ENCODE results near the gene ATG9B. TPM values are rescaled to one million over a fixed set of nuclear protein-coding genes. Genes with fewer than 3 reads are reported as not detected.

ATG9B gene
- total RNA-seq, 2 experiments from 2014 or later: 3.5 to 4.6 TPM

DNA sequence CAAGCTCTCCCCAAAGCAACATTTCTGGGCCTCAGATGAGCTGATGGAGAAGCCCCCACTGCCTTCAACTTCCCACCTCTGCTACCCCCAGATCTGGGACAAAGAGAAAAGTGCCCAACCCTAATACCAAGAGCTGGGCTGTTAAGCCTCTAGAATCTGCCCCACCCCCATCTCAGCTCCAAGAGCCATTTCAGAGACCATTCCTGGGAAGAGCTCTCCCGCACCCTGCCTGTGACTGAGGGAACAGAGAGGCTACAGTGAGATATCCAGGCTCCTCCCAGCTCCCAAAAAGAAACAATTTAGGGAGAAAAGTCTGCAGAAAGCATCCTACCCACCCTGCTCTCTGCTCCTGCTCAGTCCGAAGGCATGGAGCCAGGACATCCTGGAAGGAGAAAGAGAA is 43.6 kb downstream of the ATG9B start:
- Mint-ChIP-seq H3K4me1 (ENCODE audit: low read depth) (peaks cover 15% of the 10 kb centered on the region), H3K27me3 (peaks cover 29% of the 10 kb centered on the region), H3K4me3 (no peak overlapping the region), H3K27ac (no peak overlapping the region), H3K9me3 (no peaks in the 10 kb centered on the region), H3K36me3 (no peaks in the 10 kb centered on the region)
- ChIA-PET CTCF (interaction anchor here (0.9 to 3.0 kb wide), 5 partner anchors 11 to 143 kb away, joined by 3 to 15 read pairs (median 4); partner anchors contain the start of gene NOS3), POLR2A (no interaction called here)
- intact Hi-C loops (cut with micrococcal nuclease): no loop called here
- DNase-seq: no peak

GRCh38 chr7:150979713-150980390 is 44.4 kb downstream of the ATG9B start:
- Mint-ChIP-seq H3K27ac (no peak overlapping the region), H3K27me3 (peaks cover 33% of the 10 kb centered on the region), H3K4me1 (ENCODE audit: low read depth) (peaks cover 19% of the 10 kb centered on the region), H3K4me3 (no peak overlapping the region), H3K9me3 (no peaks in the 10 kb centered on the region), H3K36me3 (no peaks in the 10 kb centered on the region)
- DNase-seq: no peak
- intact Hi-C loops (cut with micrococcal nuclease): loop anchor here (5.0 kb wide), 1 partner anchor 32 kb away; no protein-coding TSS in a partner anchor
- CTCF ChIA-PET: interaction anchor here (1.0 to 3.0 kb wide), 6 partner anchors 9 to 81 kb away, joined by 3 to 15 read pairs (median 4); partner anchors contain the start of gene NOS3
- POLR2A ChIA-PET: no interaction called here

DNA sequence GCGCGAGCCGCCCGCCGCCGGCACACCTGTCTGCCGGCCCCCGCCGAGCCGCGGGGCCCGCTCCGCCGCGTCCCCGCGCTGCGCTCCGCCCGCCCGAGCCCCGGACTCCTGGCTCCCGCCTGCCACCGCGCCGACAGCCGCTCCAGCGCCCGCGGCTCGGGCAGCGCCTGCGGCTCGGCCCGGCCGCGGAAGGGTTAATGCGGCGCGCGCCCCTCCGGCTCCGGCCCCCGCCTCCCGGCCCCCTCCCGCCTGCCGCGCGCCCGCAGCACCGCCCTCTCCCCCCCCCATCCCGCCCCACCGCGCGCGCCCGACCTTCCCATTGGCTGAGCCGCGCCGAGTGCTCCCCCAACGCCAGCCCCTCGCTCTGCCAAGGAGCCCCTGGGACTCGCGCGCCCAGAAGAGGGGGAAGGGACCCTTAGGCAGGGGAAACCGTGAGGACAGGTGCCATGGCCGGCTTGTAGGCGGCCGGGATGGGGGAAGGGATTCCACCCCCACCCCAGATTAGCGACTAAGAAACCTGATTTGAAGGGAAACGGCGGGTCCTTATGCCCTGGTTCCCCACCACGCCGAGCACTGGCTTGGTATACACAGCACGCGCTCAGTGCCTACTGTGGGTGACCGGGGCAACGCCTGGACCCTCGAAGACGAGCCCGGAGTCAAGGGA is 46.0 kb downstream of the ATG9B start, which contains the start of gene KCNH2:
TSS of gene KCNH2 (minus strand) at position 196 of the 664 bp plus-strand sequence. CDS start 408 bp downstream, outside the sequence.
- Mint-ChIP-seq H3K9me3 (no peaks in the 10 kb centered on the region), H3K4me3 (peak within 1 kb of the TSS; percentile 66), H3K27me3 (peaks cover 32% of the 10 kb centered on the region), H3K4me1 (ENCODE audit: low read depth) (peaks cover 23% of the 10 kb centered on the region), H3K27ac (no peak within 1 kb of the TSS), H3K36me3 (no peaks in the 10 kb centered on the region)
- POLR2A ChIA-PET: no interaction called here
- DNase-seq: no peak
- CTCF ChIA-PET: interaction anchor here (1.4 to 3.0 kb wide), 4 partner anchors 11 to 80 kb away, joined by 4 to 15 read pairs (median 10); no protein-coding TSS in a partner anchor
- intact Hi-C loops (cut with micrococcal nuclease): loop anchor here (5.0 kb wide), 1 partner anchor 34 kb away; no protein-coding TSS in a partner anchor

DNA sequence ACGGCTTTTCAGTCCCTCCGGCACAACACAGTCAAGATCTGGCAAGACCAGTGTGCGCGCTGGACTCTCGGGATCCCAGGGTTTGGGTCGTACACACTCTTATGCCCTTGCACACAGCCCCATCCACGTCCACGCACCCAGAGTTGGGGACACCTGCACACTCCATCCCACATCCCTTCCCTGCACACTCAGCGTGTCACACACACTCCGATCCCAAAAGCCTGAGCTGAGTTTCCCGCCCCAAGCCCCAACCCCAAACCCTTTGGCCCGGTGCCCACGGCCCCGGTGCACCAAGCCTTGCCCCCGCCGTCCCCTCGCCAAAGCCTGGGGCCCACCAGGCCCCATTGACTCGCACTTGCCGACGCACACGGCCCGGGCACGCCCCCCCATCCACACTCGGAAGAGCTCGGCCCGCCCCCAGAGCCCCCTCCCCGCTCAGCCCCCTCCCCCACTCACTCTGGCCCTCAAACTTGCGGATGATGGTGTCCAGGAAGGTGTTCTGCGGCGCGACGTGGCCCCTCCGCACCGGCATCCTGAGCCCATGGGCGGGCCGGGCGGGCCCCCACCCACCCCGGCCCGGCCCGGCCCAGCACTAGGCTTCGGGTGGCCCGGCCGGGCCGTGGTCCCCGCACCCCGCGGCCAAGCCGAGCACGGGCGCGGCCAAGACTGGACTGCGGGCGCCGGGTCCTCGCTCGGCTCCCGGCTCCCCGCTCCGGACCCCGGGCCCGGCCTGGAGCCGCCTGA is 46.7 kb downstream of the ATG9B start:
- H3K9me3 Mint-ChIP-seq: no peaks in the 10 kb centered on the region
- H3K4me3 Mint-ChIP-seq: peak overlapping the region; percentile 66
- peaks cover 23% of the 10 kb centered on the region for H3K4me1 Mint-ChIP-seq (ENCODE audit: low read depth)
- POLR2A ChIA-PET: no interaction called here
- peaks cover 29% of the 10 kb centered on the region for H3K27me3 Mint-ChIP-seq
- no peak overlapping the region for H3K27ac Mint-ChIP-seq
- H3K36me3 Mint-ChIP-seq: no peaks in the 10 kb centered on the region
- intact Hi-C loops (cut with micrococcal nuclease): loop anchor here (5.0 kb wide), 1 partner anchor 35 kb away; no protein-coding TSS in a partner anchor
- no peak for DNase-seq
- CTCF ChIA-PET: interaction anchor here (1.6 to 3.4 kb wide), 2 partner anchors 7 to 15 kb away, joined by 8 to 27 read pairs; no protein-coding TSS in a partner anchor

DNA sequence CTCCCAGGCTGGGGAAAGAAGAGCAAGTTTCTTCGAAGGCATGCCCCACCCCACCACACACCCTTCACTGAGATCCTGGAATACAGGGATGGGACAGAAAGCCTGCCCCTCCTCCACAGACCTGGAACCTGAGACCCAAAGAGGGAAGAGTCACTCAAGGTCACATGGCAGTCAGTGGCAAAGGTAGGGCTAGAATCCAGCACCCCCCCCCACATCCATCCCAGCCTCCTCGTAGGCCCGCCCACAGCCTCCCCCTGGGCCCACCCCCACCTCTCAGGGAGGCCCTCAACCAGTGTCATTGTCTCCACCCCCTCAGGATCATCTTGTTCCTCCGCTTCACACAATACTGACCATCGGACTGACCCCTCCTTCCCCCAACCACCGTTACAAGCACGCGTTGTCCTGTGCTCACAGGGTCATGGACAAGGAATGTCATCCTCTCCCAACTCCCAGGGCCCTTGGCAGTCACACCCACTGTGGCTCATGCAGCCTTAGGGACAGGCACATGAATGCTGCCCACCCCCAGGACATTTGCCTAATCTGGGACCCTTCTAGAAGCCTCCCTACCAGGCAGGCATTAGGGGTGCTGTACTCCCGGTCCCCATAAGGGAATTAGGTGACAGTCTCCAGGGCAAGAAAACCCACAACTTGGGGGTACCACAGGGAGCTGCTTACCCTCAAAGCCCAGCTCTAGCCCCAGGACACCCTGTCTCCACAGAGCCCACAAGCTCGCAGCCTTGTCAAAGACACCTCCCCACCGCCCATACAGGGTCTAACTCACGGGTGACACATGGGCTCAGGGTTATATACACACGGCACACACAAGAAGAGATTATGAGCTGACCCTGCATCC is 47.5 kb downstream of the ATG9B start:
- DNase-seq: no peak
- Mint-ChIP-seq H3K36me3 (no peaks in the 10 kb centered on the region), H3K27me3 (peaks cover 29% of the 10 kb centered on the region), H3K9me3 (no peaks in the 10 kb centered on the region), H3K4me1 (ENCODE audit: low read depth) (peaks cover 23% of the 10 kb centered on the region), H3K27ac (no peak overlapping the region), H3K4me3 (peak overlapping the region; percentile 66)
- POLR2A ChIA-PET: no interaction called here
- CTCF ChIA-PET: interaction anchor here (1.6 to 3.4 kb wide), 2 partner anchors 8 to 14 kb away, joined by 8 to 27 read pairs; no protein-coding TSS in a partner anchor
- intact Hi-C loops (cut with micrococcal nuclease): loop anchor here (5.0 kb wide), 1 partner anchor 36 kb away; no protein-coding TSS in a partner anchor

DNA sequence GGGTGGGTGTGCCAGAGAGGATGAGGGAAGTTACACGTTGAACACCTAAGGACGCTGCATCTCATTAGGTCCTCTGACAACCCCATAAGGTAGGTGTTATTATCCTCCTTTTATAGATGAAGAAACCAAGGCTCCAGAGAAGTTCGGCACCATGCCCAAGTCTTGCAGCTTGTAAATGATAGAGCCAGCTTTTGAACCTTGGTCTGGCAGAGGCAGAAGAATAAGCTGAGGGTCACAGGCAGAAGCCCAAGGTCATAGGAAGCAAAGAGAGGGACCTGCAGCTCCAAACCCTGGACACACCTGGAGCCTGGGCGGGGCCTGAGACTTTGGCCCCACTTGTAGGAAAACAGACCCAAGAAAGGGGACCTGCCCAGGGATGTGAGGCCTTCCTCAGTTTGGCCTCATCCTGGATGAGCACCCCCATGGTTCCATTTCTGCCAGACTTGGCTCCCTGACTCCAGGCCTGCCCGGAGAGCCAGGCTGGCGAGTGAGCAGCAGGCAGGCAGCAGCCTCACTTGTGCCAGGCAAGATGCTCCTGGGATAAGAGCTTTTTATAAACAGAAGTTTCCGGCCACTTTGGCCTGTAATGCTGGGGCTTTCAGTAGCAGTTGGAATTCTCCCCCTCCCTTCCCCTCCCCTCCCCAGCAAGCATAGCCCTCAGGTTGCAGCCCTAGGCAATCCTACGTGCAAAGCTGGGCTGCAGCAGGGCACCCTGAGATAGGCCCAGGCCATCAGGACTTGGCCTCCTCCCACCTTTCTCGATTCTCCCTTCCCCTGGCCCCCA is 48.6 kb downstream of the ATG9B start:
- ChIA-PET CTCF (interaction anchor here (0.8 to 3.4 kb wide), 6 partner anchors 9 to 45 kb away, joined by 3 to 27 read pairs (median 4); no protein-coding TSS in a partner anchor), POLR2A (no interaction called here)
- intact Hi-C loops (cut with micrococcal nuclease): loop anchor here (5.0 kb wide), 1 partner anchor 37 kb away; no protein-coding TSS in a partner anchor
- DNase-seq: no peak
- H3K36me3 Mint-ChIP-seq: no peaks in the 10 kb centered on the region
- no peak overlapping the region for H3K27ac Mint-ChIP-seq
- H3K9me3 Mint-ChIP-seq: no peaks in the 10 kb centered on the region
- H3K4me1 Mint-ChIP-seq (ENCODE audit: low read depth): peaks cover 23% of the 10 kb centered on the region
- H3K27me3 Mint-ChIP-seq: peaks cover 24% of the 10 kb centered on the region
- H3K4me3 Mint-ChIP-seq: peak overlapping the region; percentile 65

DNA sequence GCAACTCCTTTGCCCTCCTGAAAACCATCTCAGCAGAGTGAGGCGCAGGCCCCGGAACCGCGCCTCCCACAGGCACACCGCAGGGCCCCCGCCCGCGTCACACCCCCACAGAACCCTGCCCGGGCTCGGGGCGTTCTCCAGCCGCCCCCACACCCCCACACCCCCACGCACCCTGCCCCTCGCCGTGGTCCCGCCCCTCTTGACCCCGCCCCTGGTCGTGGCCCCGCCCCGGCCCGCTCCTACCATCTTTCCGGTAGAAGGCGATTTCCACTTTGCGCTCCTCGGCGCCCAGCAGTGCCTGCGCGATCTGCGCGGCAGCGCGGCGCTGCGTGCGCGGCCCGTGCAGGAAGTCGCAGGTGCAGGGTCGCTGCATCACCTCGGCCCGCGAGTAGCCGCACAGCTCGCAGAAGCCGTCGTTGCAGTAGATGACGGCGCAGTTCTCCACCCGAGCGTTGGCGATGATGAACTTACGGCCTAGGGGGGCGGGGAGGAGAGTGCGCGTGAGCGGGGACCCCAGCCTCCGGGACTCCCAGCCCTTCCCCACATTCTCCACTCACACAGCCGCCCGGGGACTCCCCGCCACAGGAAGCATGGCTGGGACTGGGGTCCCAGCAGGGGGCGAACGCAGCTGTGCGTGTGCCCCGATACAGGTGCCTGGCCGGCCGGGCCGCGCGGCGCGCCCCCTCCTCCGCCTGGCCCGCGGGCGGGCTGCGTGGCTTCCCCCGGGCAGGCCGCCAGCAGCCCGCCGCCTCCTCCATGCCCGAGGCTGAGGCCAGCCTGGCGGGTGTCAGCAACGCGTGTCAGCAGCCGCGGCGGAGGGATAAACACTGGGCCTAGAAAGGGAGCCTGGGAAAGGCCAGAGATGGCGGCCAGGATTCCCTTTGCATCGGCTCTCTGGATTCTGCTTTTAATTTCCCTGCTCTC is 49.6 kb downstream of the ATG9B start:
- no peaks in the 10 kb centered on the region for H3K9me3 Mint-ChIP-seq
- H3K36me3 Mint-ChIP-seq: no peaks in the 10 kb centered on the region
- peak overlapping the region; percentile 77 for H3K27ac Mint-ChIP-seq
- ChIA-PET CTCF (interaction anchor here (1.0 to 3.4 kb wide), 6 partner anchors 9 to 99 kb away, joined by 3 to 27 read pairs (median 4); no protein-coding TSS in a partner anchor), POLR2A (no interaction called here)
- H3K27me3 Mint-ChIP-seq: peaks cover 21% of the 10 kb centered on the region
- H3K4me3 Mint-ChIP-seq: peak overlapping the region; percentile 83
- peak; percentile 83 for DNase-seq
- intact Hi-C loops (cut with micrococcal nuclease): loop anchor here (5.0 kb wide), 1 partner anchor 38 kb away; no protein-coding TSS in a partner anchor
- peaks cover 23% of the 10 kb centered on the region for H3K4me1 Mint-ChIP-seq (ENCODE audit: low read depth)

GRCh38 chr7:150973571-150974451 is 50.5 kb downstream of the ATG9B start:
- peaks cover 18% of the 10 kb centered on the region for H3K27me3 Mint-ChIP-seq
- POLR2A ChIA-PET: no interaction called here
- H3K27ac Mint-ChIP-seq: no peak overlapping the region
- peak; percentile 23 for DNase-seq
- CTCF ChIA-PET: interaction anchor here (0.9 to 3.4 kb wide), 7 partner anchors 10 to 98 kb away, joined by 3 to 27 read pairs (median 4); no protein-coding TSS in a partner anchor
- no peaks in the 10 kb centered on the region for H3K36me3 Mint-ChIP-seq
- H3K4me3 Mint-ChIP-seq: peak overlapping the region; percentile 83
- no peaks in the 10 kb centered on the region for H3K9me3 Mint-ChIP-seq
- intact Hi-C loops (cut with micrococcal nuclease): no loop called here
- peaks cover 22% of the 10 kb centered on the region for H3K4me1 Mint-ChIP-seq (ENCODE audit: low read depth)

DNA sequence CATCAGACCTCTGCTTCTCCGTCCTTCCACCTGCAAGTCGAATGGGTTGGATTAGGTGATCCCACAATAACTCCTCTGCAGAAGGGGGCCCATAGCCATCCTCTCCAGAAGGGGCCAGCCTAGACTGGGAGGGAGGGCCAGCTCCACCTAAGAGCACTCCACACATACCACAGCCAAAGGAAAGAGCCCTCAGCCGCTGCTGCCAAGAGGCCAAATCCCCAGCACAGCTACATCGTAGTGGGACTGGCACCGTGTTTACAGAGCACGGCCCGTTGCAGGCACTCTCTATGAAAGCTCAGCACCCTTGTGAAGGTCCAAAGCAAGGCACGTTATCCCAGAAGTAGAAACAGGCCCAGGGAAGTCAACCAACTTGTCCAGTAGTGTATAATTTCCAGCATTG is 51.6 kb downstream of the ATG9B start:
- Mint-ChIP-seq H3K9me3 (no peaks in the 10 kb centered on the region), H3K27ac (no peak overlapping the region), H3K4me3 (no peak overlapping the region), H3K36me3 (no peaks in the 10 kb centered on the region), H3K27me3 (peaks cover 15% of the 10 kb centered on the region), H3K4me1 (ENCODE audit: low read depth) (peaks cover 19% of the 10 kb centered on the region)
- intact Hi-C loops (cut with micrococcal nuclease): no loop called here
- no peak for DNase-seq
- POLR2A ChIA-PET: no interaction called here
- CTCF ChIA-PET: interaction anchor here (0.9 to 1.5 kb wide), 2 partner anchors 10 to 11 kb away, joined by 3 to 4 read pairs; no protein-coding TSS in a partner anchor

Data from activated CD4-positive, alpha-beta memory T cell treated with anti-CD3 and anti-CD28 coated beads for 36 hours (primary cell).